GM19238 (cell line): Measurements from ENCODE around the gene VCPKMT.

Experiments
- DNase-seq: peaks from one replicate; pipeline ENCODE4 v3.0.0; 2011; ENCODE audit warnings: low spot score; ENCODE audit not compliant: insufficient read length

Gene VCPKMT

DNA sequence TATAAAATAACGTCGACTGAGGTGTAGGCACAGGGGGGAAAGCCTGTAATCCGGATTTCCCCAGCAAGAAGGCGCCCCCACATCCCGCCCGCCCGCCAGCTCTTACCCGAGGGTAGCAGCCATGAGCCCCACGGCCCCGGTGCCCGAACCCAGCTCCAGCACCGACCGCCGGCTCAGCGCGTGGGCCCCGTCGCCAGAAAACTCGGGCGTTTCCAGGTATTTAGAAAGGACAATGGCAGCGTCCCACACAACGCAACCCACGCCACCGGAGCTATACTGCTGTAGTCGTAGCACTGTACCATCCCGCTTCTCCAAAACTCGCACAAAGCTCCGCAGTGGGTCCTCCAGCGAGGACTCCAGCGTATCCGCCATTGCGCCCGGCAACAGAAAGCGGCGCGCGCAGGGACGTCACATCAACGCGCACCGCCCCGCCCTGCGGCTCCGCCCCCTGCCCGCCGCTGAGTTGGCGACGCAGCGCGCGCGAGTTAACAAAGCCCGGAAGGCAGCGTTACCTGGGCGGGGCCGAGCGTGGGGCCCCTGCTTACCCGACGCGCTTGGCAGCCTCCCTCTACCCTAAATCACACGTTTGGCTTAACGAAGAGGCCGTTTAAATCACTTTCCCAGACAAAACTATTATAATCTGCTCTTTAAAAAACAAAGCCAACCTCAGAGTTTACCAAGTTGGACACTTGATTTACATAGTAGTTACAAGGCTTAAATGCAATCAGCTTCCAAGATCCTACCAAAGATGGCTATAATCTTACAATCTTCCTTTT lies at the start of gene VCPKMT:
VCPKMT (minus strand) TSS at position 392 of the 776 bp plus-strand sequence; CDS start at position 372, 20 bp downstream.
- DNase-seq, result peak; percentile 84

DNA sequence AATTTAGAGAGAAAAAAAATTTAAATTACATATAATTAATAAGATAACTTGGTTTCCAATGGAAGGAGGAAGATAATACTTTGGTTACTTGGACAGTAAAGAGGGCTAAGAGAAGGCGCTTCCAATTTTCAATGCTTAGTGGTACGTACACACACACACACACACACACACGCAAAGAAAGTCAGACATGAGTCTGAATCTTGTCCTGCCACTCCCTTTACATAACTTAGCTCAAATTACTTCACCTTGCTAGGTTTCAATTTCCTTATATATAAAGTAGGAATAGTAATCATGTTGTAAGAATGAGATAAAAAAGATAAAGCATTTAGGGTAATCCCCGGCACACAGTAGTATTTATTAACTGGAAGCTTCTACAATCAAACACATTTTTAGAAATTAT lies 39.7 kb upstream of the VCPKMT start:
- DNase-seq, result no peak

DNA sequence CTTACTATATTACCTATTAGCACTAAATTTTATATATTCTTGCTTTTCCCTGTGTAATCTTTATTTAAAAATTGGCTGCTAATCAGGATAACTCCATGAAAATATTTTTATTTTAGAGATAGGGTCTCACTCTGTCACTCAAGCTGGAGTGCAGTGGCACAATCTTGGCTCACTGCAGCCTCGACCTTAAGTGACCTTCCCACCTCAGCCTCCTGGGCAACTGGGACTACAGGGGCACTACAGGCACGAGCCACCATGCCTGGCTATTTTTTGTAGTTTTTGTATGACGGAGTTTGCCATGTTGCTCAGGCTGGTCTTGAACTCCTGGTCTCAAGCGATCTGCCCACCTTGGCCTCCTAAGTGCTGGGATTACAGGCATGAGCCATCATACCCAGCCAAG lies 32.4 kb upstream of the VCPKMT start:
- DNase-seq, result no peak

DNA sequence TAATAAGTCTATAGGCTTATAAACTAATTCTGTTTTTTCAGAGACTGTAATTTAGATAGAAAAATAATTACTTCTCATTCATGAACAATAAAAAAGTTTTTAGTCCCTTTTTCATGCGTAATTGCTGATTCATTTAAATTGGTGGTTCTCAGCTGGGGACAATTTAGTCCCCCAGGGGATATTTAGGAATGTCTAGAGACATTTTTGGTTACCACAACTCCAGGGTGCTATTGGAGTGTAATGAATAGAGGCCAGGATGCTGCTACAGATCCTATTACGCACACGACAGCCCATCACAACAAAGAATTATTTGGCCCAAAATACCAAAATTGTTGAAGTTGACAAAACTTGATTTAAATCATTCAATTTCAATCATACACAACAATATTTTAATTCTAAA lies 22.8 kb upstream of the VCPKMT start:
- no peak for DNase-seq

DNA sequence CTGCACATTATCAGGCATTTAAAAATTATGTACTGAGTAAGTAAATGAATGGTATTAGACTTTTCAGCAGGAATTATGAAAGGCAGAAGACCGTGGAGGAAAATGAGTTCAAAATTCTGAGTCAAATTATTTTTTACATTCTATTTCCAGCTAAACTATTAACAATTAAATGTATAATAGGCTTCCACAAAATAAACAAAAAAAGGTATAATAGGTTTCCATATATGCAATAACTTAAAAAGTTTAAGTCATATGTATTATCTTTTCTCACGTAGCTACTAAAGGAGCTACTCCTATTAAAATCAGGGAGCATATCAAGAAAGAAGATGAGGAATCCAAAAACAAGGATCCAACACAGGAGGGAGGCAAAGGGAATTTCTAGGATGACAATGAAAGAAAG lies 11.4 kb upstream of the VCPKMT start:
- DNase-seq, result no peak

DNA sequence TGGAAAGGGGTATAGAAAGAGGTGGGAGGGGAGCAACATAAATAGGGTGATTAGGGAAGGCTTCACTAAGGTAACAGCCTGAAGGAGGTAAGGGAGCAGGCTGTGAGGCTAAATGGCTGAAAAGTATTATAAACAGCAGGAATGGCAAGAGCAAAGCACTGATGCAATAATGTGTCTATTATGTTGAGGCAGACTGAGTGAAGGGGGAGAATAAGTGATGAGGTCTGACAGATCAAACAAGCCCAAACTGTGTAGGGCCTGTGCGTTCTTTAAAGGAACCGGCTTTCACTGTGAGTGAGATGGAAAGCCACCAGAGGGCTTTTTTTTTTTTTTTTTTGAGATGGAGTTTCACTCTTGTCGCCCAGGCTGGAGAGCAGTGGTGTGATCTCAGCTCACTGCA lies 6.7 kb upstream of the VCPKMT start:
- no peak for DNase-seq

DNA sequence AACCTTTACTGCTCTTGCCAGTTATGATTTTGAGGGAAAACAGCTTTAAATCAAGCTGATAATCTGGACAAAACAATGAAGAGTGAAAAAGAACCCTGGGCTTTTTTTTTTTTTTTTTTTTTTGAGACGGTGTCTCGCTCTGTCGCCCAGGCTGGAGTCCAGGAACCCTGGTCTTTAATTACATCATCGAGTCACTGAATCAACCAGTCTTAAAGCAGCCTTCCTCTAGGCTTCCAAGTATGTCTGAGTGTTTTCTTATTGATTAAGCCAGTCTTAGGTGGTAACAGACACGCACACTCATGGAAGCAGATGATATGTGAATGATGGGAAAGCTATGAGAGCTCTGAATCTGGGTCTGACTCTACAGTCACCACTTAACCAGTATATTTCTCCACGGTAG lies 5.9 kb upstream of the VCPKMT start:
- DNase-seq, result no peak

DNA sequence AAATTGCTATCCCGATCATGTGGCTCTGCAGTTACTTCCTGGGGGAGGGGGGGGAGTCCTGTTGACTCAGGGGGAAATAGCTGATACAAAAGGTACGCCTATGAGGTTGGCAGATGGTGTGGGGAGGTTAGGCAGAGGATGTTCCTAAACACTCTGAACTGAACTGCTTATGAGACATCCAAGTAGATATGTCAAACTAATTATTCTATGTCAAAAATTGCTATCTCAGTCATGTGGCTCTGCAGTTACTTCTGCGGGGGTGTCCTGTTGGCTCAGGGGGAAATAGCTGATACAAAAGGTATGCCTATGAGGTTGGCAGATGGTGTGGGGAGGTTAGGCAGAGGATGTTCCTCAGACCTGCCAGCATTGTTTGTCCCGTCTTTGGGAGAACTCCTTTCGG lies 5.1 kb upstream of the VCPKMT start:
- no peak for DNase-seq

DNA sequence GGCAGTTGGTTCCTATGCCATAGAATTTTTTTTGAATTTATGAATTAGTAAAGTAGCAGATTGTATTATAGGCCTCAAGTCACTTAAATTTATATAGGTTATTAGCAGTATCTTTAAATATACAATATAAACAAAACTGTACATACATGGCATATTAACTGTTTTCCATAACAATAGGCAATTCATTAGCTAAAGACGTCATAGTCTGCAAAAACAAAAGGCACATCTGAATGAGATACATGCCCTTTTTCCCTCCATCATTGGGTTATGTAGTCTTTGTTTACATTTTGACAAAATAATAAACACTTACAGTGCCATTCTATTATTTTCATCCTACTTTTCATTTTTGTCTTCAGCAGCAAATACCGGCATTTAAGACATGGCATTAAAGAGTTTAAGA lies 1.1 kb upstream of the VCPKMT start:
- DNase-seq, result no peak

DNA sequence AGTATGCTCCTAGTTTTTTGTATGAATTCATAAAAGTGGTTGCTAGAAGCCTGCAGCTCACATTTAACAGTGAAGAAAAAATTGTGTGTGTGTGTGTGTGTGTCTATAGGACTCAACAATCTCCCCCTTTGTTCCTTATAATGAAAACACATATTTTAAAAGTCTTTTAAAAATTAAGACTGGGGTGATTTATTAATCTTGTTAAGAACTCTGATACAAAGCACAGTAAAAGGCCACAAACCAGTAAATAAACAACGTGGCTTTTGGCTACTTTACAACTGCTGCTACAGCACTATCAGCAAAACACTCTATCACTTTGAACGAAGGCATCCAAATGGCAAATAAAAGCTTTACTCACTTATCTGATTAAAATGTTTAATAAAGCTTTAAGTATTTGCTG lies 594 bp upstream of the VCPKMT start:
- no peak for DNase-seq

DNA sequence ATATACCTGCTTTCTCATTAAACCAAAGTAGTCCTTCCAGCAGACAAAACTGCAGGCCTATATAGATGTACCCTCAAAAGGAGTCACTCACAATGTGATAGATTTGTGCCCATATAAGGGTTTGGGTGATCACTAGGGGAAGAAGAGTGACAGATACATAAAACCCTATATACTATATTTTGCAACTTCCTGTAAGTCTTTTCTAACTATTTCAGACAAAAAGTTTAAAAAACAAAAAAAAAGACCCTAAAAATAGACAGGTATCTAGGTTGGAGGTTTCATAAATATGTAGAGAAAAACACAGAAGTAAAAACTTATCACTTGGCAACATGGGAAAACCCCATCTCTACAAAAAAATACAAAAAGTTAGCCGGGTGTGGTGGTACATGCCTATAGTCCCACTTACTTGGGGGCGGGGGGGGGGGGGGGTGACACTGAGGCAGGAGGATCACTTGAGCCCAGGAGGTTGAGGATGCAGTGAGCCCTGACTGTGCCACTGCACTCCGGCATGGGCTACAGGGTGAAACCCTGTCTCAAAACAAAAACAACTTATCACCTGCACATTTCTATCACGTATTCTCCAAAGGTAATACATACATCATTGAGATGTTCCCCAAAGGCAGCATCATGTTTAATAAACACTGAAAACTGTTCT lies 2.9 kb downstream of the VCPKMT start:
- DNase-seq, result no peak

DNA sequence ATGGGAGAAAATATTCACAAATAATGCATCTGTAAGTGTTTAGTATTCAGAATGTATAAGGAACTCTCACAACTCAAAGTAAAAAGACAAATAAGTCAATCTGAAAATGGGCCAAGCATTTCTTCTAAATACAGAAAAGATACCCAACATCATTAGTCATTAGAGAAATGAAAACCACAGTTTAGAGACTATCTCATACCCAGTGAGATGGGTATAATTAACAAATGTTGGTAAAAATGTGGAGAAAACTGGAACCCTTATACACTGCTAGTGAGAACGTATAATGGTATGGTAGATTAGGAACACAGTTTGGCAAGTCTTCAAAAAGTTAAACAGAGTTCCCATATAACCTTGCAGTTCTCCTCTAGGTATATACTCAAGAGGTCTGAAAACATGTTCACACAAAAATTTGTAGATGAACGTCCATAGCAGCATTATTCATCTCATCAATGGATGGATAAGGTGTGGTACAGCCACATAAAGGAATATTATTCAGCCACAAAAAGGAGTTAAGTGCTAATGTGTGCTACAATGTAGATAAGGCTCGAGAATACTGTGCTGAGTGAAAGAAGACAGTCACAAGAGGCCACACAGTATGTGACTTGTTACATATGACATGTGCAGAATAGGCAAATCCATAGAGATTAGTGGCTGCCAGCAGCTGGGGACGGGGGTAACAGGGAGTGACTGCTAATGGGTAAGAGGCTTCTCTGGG lies 5.9 kb downstream of the VCPKMT start:
- DNase-seq, result no peak

DNA sequence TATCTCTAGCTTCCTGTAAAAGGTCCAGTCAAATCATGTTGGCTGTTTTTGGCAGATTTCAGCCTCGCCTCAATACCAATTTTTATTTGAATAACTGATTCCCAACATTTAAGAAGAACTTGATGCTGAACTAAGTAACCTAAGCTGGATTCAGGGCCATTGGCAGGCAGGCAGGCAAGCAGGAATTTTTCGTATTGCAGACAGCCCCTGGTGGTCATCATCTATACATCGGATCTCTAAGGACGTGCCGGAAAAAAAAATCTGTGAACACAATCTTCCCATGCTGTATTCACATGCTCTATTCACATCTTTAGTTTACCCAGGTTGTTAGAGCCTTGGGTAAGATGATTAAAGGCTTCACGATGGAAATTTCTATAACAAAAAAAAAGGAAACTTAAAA lies 7.0 kb downstream of the VCPKMT start:
- no peak for DNase-seq

DNA sequence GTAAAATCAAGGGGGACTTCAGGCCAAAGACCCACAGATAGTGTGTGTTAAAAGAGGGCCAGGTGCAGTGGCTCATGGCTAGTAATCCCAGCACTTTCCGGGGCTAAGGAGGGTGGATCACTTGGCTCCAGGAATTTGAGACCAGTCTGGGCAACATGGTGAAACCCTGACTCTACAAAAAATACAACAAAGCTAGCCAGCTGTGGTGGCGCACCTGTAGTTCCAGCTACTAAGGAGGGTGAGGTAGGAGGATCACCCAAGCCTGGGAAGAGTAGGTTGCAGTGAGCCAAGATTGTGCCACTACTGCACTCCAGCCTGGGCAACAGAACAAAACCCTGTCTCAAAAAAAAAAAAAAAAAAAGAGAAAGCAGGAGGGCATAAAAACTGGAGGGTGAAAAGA lies 8.5 kb downstream of the VCPKMT start:
- DNase-seq, result no peak

DNA sequence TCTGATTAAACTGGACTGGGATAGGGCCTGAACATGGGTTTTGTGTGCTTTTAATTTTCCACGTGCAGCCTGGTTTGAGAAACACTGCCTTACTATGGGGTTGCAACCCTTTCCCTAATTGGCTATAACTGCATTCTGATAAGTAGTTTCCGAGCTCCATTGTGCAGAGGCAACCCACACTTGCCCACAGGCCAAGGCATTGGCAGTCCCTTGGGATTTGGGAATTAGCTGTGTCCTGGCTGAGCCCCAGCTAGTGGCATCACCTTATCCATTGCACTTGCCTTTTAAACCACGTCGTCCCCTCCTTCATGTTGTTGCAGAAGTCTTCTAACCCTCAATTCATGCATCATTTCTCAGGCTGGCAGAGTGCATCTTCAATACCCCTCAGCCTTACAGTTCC lies 10.2 kb downstream of the VCPKMT start:
- DNase-seq, result no peak

DNA sequence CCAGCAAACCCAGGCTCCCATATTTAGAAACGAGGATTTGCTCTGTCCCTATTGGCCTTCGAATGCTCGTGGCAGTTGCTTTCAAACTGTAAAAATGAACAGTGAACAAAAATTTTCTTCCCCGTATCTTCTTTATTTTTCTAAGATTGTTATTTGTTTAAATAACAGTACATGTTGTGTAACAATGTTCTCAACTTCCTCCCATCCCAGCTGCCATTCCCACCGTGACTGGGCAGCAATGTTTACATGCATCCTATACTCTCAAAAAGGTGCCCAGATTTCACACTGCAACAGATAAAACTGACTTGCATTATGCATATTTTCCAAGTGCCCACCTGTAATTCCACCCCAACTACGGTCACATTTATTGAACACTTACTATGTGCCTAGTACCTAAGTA lies 12.8 kb downstream of the VCPKMT start:
- DNase-seq, result no peak

DNA sequence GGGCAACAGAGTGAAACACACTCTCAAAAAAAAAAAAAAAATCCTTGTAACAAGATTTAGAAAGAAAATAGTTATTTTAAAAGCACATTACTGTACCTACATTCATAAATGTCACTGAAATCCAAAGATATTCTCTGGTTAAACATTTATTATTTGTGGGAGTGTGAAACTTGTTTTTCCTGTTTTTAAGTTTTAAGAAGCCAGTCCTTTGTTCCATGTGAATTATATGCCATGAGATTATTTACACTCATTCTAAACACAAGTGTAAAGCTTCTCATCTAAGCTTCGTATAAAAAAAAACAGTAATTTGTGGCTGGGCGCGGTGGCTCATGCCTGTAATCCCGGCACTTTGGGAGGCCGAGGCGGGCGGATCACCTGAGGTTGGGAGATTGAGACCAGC lies 15.0 kb downstream of the VCPKMT start:
- DNase-seq, result no peak

DNA sequence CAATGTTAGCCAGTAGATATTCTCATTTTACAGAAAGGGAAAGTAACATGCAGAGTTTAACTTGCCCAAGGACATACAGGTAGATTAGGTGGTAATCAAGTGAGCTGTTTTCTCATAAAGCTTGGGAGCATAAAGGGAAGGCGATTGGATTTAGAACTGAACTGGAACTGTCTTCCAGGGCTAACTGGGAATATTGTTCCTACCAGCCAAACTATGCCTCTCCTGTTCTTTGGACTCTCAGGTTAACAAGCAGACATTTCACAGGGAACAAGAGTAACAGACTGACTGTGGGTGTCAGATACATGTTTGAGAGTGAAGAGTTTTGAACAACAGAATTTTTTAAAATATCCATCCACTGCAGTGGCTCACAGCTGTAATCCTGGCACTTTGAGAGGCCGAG lies 15.6 kb downstream of the VCPKMT start:
- DNase-seq, result no peak

DNA sequence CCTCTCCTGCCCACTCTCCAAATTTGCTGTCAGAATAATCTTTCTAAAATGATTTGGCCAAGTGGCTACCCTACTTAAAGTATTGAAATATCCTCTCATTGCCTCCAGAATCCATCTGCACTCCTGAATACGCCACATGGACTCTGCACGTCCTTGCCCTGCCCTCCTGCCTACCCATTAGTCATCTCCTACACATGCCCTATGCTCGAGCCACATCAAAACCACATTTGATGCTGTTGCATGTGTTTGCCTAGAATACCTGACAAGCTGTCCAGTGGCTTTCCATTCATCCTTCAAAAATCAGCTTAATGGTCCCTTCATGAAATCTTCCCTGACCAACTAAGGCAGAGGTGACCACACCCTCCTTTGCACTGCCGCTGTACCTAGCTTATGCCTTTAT lies 17.0 kb downstream of the VCPKMT start:
- DNase-seq, result no peak

DNA sequence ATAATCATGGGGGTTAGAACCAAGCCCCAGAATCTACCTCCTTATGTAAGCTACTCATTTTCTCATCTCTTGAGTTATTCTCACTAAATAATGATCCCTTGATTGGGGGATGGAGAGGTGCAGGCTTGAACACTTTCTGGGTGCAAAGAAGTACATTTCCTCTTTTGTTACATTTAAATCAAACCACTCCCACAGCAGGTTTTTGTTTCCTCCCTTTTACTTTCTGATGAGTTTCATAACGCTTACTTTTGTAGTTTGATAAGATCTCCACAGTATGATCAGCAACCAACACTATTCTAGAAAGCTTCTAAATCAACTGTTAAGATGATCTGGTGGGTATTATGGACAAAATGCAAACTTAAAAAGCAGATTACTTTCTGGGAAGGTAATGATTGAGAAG lies 20.5 kb downstream of the VCPKMT start:
- no peak for DNase-seq

DNA sequence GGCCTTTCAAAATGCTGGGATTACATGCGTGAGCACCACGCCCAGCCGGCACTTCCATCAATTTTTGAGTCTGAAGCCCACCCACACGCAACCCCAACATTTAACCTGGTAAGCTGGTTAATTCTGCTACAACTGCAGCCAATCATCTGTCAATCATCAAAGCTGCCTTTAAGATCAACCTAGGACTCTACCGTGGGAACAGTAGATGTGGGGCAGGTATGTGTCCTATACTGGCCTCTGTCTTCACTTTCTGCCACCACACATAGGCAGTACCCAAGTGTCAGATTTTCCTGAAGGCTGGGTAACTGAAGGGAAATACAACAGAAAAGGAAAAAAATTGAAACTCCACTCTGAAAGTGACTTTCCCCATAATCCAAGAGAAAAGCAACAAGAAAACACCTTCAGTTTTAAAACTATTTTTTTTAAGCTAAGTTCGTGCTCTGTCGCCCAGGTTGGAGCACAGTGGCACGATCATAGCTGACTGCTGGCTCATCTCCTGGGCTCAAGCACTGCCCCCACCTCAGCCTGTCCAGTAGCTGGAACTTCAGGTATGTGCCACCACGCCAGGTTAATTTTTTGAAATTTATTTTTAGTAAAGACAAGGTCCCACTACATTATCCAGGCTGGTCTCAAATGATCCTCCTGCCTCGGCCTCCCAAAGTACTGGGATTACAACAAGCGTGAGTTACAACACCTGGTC lies 22.2 kb downstream of the VCPKMT start:
- no peak for DNase-seq

DNA sequence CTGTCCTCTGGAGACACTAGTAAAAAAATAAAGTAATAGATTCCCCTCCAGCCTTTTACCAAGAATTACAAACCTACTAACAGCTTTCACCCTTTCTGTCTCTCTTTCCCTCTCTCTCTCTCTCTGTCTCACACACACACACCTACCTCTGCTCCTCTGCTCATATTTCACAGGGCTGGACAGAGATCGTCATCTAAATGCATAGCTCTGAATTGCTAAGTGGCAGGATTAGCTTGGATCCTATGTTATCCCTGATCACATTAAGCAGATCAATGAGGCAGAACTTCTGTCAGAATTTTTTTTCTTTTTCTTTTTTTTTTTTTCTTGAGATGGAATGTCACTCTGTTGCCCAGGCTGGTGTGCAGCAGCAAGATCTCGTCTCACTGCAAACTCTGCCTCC lies 22.9 kb downstream of the VCPKMT start:
- DNase-seq, result no peak
